Astrocyte of the cerebellum (primary cell): ENCODE measurements around the gene AHI1.

Experiments used
- DNase-seq: peaks from one replicate; pipeline ENCODE4 v3.0.0-alpha.2; 2011; ENCODE audit warnings: low read depth
- H3K4me3 ChIP-seq: 2 replicates; pipeline ENCODE4 v1.5.1; 2011; ENCODE audit warnings: mild to moderate bottlenecking, low read depth, low read length, moderate library complexity
- CTCF ChIP-seq: IDR thresholded peaks from 2 replicates; pipeline ENCODE4 v1.5.1; 2012; ENCODE audit warnings: low read length, low read depth, moderate library complexity, mild to moderate bottlenecking; ENCODE audit errors: missing control alignments
- in situ Hi-C: cut with HindIII; loops from 2 replicates; pipeline ENCODE4 v1.10.0; 2017; ENCODE audit warnings: low sequenced_read_pairs

Gene AHI1

GRCh38 chr6:135514706-135515105 is 17.2 kb upstream of the AHI1 start:
- DNase-seq, result no peak
- in situ Hi-C loops, result loop anchor here (25.0 kb wide), 1 partner anchor 723 kb away; no protein-coding TSS in a partner anchor
- no peak for TF ChIP-seq CTCF
- no peak overlapping the region for H3K4me3 ChIP-seq

GRCh38 chr6:135506270-135506997 is 8.9 kb upstream of the AHI1 start:
- in situ Hi-C loops, result loop anchor here (25.0 kb wide), 1 partner anchor 731 kb away; no protein-coding TSS in a partner anchor
- TF ChIP-seq CTCF, result peak; percentile 41
- H3K4me3 ChIP-seq, result no peak overlapping the region
- DNase-seq, result peak; percentile 54

DNA sequence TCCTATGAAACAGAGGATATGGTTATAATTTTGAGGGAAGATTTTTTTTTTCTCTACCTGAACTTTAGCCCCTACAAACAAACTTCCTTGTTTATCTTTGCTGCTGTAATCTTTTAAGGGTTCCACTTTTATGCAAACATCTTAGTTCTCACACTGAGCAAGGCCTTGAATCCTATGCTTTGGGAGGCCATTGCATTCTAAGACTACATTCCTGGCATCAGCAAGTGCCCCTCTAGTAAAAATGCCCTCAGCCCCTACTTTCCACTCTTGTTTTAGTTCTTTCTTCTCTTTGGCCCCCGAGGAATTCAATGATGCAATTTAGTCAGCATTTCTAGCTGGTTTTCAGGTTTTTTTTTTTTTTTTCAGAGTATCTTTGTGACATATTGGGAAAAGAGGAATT is 8.1 kb upstream of the AHI1 start:
- H3K4me3 ChIP-seq, result no peak overlapping the region
- DNase-seq, result no peak
- in situ Hi-C loops, result loop anchor here (25.0 kb wide), 1 partner anchor 732 kb away; no protein-coding TSS in a partner anchor
- TF ChIP-seq CTCF, result no peak

- no peak for DNase-seq
- in situ Hi-C loops, result loop anchor here (25.0 kb wide), 1 partner anchor 732 kb away; no protein-coding TSS in a partner anchor
- no peak overlapping the region for H3K4me3 ChIP-seq
- TF ChIP-seq CTCF, result no peak
Observed at GRCh38 chr6:135505222-135505621, 7.7 kb upstream of the AHI1 start.

- in situ Hi-C loops, result loop anchor here (25.0 kb wide), 1 partner anchor 733 kb away; no protein-coding TSS in a partner anchor
Observed at GRCh38 chr6:135504734-135505133, 7.2 kb upstream of the AHI1 start.

More at GRCh38 chr6:135504734-135505133, 7.2 kb upstream of the AHI1 start:
- TF ChIP-seq CTCF, result no peak
- H3K4me3 ChIP-seq, result no peak overlapping the region
- no peak for DNase-seq
